ENCODE results near the gene TANGO6.
"Not testable (repeated sequence)": the region's sequence is repeated elsewhere in the genome, so short reads cannot be mapped to it uniquely, and the experiment has no call there.

TANGO6 gene

GRCh38 chr16:69013991-69014390 lies 170.7 kb downstream of the TANGO6 start:
- no peak for DNase-seq (ENCODE audit: low spot score)

- DNase-seq (ENCODE audit: low spot score) = no peak
Observed at GRCh38 chr16:69014811-69015210, 171.5 kb downstream of the TANGO6 start.

DNA sequence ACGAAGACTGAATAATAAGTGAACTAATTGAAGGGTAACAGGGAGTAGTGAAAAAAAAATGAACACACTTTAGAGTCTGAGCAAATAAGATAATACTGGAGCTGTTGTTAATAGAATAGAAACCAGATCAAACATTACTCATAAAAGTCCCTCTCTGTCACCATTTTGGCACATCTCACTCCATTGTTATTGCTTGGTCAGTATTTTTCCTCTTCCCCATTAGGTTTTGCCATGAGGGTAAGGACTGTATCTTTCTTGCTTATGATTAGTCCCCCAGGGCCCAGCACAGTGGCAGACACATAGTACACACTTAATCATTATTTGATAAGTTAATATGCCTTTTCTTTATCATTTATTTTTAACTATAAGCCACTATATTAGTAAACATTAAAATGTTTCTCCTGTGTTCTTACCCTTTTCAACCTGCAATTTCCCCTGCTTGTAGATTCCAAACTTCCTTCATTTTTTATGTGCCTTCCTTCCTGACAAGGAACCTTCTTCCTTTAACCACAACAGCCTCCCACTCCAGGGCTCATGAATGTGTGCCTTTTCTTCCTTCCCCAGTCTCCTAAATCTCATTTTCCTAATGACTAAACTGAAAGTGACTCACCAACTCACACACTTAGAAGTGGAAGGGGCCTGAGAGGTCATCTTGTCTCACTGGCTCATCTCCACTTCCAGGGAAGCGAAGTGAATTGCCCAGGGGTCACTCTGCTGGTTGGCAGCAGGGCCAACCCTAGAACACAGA lies 173.9 kb downstream of the TANGO6 start:
- peak; percentile 50 for DNase-seq (ENCODE audit: low spot score)

GRCh38 chr16:69019811-69020210 lies 176.5 kb downstream of the TANGO6 start:
- no peak for DNase-seq (ENCODE audit: low spot score)

DNA sequence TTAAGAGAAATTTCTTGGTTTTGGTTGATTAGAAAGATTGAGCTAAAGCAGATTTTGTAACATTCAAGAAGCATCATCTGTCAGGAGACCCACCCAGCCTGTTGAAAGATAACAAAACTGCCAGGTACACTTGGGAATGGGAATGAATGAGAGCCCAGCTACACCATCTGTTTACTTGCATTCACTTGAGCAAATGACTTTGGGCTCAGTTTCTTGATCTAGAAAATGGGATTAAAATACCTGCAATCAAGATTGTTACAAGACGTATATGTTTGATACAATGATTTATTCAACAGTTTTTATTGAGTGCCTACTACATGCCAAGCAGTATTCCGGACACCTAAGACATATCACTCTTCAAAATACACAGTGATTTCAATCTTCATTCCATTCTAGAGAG lies 185.8 kb downstream of the TANGO6 start:
- no peak for DNase-seq (ENCODE audit: low spot score)

- DNase-seq (ENCODE audit: low spot score) = no peak
Observed at GRCh38 chr16:69031877-69032301, 188.6 kb downstream of the TANGO6 start.

DNA sequence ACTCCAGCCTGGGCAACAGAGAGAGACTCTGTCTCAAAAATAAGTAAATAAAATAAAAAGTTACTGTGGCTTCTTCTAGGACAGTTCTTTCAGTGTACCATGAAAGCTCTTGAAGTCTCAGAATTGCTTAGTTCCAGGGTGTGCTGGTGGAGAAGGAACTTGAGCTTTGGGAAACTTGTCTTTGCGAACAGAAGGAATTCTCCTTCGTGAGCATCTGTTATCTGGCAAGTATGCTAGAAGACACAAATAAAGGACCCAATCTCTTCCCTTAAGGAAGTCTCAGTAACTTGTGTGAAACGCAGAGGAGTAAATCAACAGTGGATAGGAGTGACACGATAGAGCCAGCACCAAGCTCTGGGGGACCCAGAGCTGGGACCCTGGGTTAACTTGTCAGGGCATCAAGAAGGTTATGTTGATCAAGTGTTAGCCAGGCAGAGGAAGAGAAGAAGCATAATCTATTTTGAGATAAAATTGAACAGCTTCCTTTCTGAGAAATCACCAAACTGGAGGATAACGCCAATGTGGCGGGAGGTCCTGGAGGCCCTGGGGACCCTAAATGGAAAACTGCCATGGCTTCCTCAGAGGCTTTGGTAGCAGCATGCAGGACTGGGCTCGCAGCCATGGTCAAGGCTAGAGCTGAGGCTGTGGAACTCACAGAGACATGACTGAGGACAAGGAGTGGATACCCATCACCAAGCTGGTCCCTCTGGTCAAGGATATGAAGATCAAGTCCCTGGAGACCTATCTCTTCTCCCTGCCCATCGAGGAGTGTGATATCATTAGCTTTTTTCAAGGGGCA lies 190.0 kb downstream of the TANGO6 start:
- DNase-seq (ENCODE audit: low spot score) = no peak

GRCh38 chr16:69035375-69035774 lies 192.0 kb downstream of the TANGO6 start:
- no peak for DNase-seq (ENCODE audit: low spot score)

DNA sequence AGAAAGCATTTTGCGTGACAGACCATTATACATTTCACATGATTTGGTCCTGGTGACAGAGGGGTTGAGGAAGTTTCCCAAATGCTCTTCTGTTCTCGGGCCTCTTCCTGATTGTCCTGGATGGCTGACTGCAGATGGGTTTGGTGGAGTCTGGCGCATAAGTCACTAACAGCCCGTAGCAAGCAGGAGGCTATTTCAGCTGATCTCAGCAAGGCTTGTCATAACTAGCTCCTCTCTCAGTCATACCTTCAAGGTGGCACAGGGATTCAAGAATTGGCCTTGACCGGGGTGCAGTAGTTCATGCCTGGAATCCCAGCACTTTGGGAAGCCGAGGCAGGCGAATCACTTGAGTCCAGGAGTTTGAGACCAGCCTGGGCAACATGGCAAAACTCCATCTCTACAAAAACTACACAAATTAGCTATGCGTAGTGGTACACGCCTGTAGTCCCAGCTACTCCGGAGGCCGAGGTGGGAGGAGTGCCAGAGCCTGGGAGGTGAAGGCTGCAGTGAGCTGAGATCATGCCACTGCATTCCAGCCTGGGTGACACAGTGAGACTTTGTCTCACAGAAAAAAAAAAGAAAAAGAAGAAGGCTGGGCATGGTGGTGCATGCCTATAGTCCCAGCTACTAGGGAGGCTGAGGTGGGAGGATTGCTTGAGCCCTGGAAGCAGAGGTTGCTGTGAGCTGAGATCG lies 193.2 kb downstream of the TANGO6 start:
- DNase-seq (ENCODE audit: low spot score) = no peak

- DNase-seq (ENCODE audit: low spot score) = no peak
Observed at GRCh38 chr16:69037373-69038160, 194.2 kb downstream of the TANGO6 start.

- DNase-seq (ENCODE audit: low spot score) = peak; percentile 71
Observed at GRCh38 chr16:69039333-69039941, 196.1 kb downstream of the TANGO6 start.

GRCh38 chr16:69040144-69040909 lies 197.0 kb downstream of the TANGO6 start:
- peak; percentile 83 for DNase-seq (ENCODE audit: low spot score)

- DNase-seq (ENCODE audit: low spot score) = no peak
Observed at GRCh38 chr16:69048328-69049120, 205.2 kb downstream of the TANGO6 start.

GRCh38 chr16:69049146-69049545 lies 205.8 kb downstream of the TANGO6 start:
- DNase-seq (ENCODE audit: low spot score) = no peak

- no peak for DNase-seq (ENCODE audit: low spot score)
Observed at GRCh38 chr16:69049603-69050375, 206.5 kb downstream of the TANGO6 start.

- DNase-seq (ENCODE audit: low spot score) = not testable (repeated sequence)
Observed at GRCh38 chr16:69051517-69051830, 208.1 kb downstream of the TANGO6 start.

- DNase-seq (ENCODE audit: low spot score) = no peak
Observed at GRCh38 chr16:69055008-69055407, 211.7 kb downstream of the TANGO6 start.

DNA sequence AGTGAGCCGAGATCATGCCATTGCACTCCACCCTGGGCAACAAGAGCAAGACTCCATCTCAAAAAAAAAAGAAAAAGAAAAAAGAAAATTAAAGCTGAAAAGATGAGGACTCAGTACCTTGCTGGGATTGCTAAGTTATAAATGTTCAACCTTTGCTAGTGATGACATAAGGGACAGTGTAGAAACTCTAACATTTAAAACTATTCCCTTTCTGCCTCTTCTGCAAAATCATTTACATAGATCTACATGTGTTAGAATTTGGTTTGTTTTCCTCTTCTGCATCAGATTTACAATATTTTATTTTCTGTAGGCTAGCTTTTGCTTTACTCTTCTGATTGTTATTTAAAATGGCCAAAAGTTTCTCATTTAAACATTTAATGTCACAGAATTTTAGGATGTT lies 212.6 kb downstream of the TANGO6 start:
- DNase-seq (ENCODE audit: low spot score) = no peak

- no peak for DNase-seq (ENCODE audit: low spot score)
Observed at GRCh38 chr16:69056421-69056820, 213.1 kb downstream of the TANGO6 start.

Measured in kidney capillary endothelial cell (primary cell).